K562 (cell line): ENCODE data around the gene MGP. TPM values are rescaled to one million over a fixed set of nuclear protein-coding genes. Genes with fewer than 3 reads are reported as not detected.

Experiments used
- ATAC-seq: fragments of 200-7000 bp; cut with Tn5 transposase; 3 replicates; pipeline ENCODE4 v1.9.1; 2020; ENCODE audit warnings: moderate library complexity
- BruUV-seq: library from RNA; stranded (reverse); fragments of 400-500 nt; replicated peaks from 2 replicates; lab custom pipeline; 2021; lab: Mats Ljungman, UMichigan
- CTCF ChIA-PET: fragments of 300-600 bp; formaldehyde crosslinking; extraction: SDS; loops from one replicate; lab custom pipeline; 2021; ENCODE audit warnings: low intra/inter-chr PET ratio; lab: Yijun Ruan, JAX
- POLR2A ChIA-PET: fragments of 300-600, 350-650 bp; sonication (Branson Sonifier 250); formaldehyde crosslinking; extraction: SDS; loops from one replicate; lab custom pipeline; 2021; ENCODE audit warnings: antibody characterized with exemption, inconsistent platforms; lab: Yijun Ruan, JAX
- DNase-seq, 4 experiments: peaks; one replicate each; pipeline versions ENCODE4 v3.0.0 to v3.0.0-alpha.2; 2011 to 2018; ENCODE audit warnings: low spot score in 3 of 4, mixed read lengths in 3 of 4; ENCODE audit errors: extremely low read depth in 1 of 4
- FAIRE-seq: peaks from 2 replicates; lab custom pipeline; 2011; peaks lifted over from hg19 to GRCh38; lab: Jason Lieb, UNC
- H2AFZ ChIP-seq: 2 replicates; pipeline ENCODE4 v1.6.0; 2011; ENCODE audit warnings: low read depth, low read length, control low read depth, inconsistent platforms
- H3K27ac ChIP-seq: fragments of 200-600 bp; 3 replicates; pipeline ENCODE4 v1.8.0; 2011; ENCODE audit warnings: low read depth, mild to moderate bottlenecking, control low read depth, inconsistent platforms, low read length, moderate library complexity, mixed read lengths; ENCODE audit errors: extremely low read depth
- H3K27me3 ChIP-seq, 2 experiments: fragments of 300-600 bp in 1 of 2; 2 replicates in 1 of 2; 3 replicates in 1 of 2; pipeline versions ENCODE4 v1.6.0 to v1.8.0; 2011; ENCODE audit warnings: inconsistent platforms in 2 of 2, low read length in 2 of 2, mild to moderate bottlenecking in 1 of 2, mixed read lengths in 1 of 2, moderate library complexity in 1 of 2; ENCODE audit not compliant: control insufficient read depth in 2 of 2, insufficient read depth in 2 of 2
- H3K36me3 ChIP-seq: fragments of 300-600 bp; 3 replicates; pipeline ENCODE4 v1.8.0; 2011; ENCODE audit warnings: mild to moderate bottlenecking, low read length, inconsistent platforms; ENCODE audit not compliant: control insufficient read depth, insufficient read depth
- H3K4me1 ChIP-seq, 2 experiments: fragments of 200-600 bp in 1 of 2; replicated peaks in 1 of 2; 2 replicates in 1 of 2; 3 replicates in 1 of 2; pipeline versions ENCODE4 v1.5.1 to v1.8.0; 2011; ENCODE audit warnings: inconsistent platforms in 2 of 2, low read length in 2 of 2, mild to moderate bottlenecking in 1 of 2, mixed read lengths in 1 of 2, moderate library complexity in 1 of 2; ENCODE audit not compliant: control insufficient read depth in 2 of 2, insufficient read depth in 2 of 2
- H3K4me2 ChIP-seq: 2 replicates; pipeline ENCODE4 v1.6.1; 2011; ENCODE audit warnings: low read length, control low read depth, inconsistent platforms, mixed read lengths; ENCODE audit not compliant: insufficient read depth
- H3K4me3 ChIP-seq: fragments of 200-600 bp; sonication (generic), shearing (Covaris generic); 2 replicates; pipeline ENCODE4 v1.5.1; 2016; ENCODE audit warnings: control low read depth, inconsistent platforms
- H3K79me2 ChIP-seq: fragments of 200-600 bp; 3 replicates; pipeline ENCODE4 v1.8.0; 2011; ENCODE audit warnings: low read length, inconsistent platforms; ENCODE audit not compliant: control insufficient read depth, insufficient read depth
- H3K9ac ChIP-seq, 2 experiments: 2 replicates each; pipeline versions ENCODE4 v1.6.0 to v1.6.1; 2011; ENCODE audit warnings: low read depth in 2 of 2, low read length in 2 of 2, control low read depth in 1 of 2, inconsistent platforms in 1 of 2, mild to moderate bottlenecking in 1 of 2, mixed read lengths in 1 of 2; ENCODE audit not compliant: insufficient read depth in 1 of 2
- H3K9me1 ChIP-seq: one replicate; pipeline ENCODE4 v1.6.0; 2011; ENCODE audit warnings: inconsistent platforms, mild to moderate bottlenecking, low read length, moderate library complexity; ENCODE audit not compliant: control insufficient read depth, insufficient read depth
- H3K9me3 ChIP-seq: replicated peaks from 2 replicates; pipeline ENCODE4 v1.5.1; 2011; ENCODE audit warnings: low read depth, low read length, inconsistent platforms; ENCODE audit not compliant: control insufficient read depth, insufficient read depth
- H4K20me1 ChIP-seq: replicated peaks from 2 replicates; pipeline ENCODE4 v1.6.1; 2011; ENCODE audit warnings: low read length, inconsistent platforms, mixed read lengths; ENCODE audit not compliant: control insufficient read depth, insufficient read depth
- ARID3B ChIP-seq: fragments of 250-450 bp; sonication (Bioruptor Pico); IDR thresholded peaks from 2 replicates; pipeline ENCODE4 v1.4.0; 2020; ENCODE audit warnings: borderline replicate concordance
- ERF ChIP-seq: fragments of 450-650 bp; formaldehyde crosslinking; IDR thresholded peaks from 2 replicates; pipeline ENCODE4 v1.4.0; 2020; ENCODE audit warnings: mild to moderate bottlenecking, mixed read lengths
- FOXJ3 ChIP-seq: sonication (generic); formaldehyde crosslinking; IDR thresholded peaks from 2 replicates; pipeline ENCODE4 v1.4.0; 2020; ENCODE audit warnings: mild to moderate bottlenecking, missing genetic modification reagents
- KLF1 ChIP-seq: fragments of 450-650 bp; IDR thresholded peaks from 2 replicates; pipeline ENCODE4 v1.6.1; 2016; ENCODE audit warnings: missing genetic modification characterization, missing compliant biosample characterization
- PPARD ChIP-seq: fragments of 250-450 bp; sonication (Bioruptor Pico); IDR thresholded peaks from 2 replicates; pipeline ENCODE4 v1.8.0; 2022; ENCODE audit warnings: inconsistent platforms, mild to moderate bottlenecking, moderate library complexity
- RFX5 ChIP-seq: IDR thresholded peaks from 2 replicates; pipeline ENCODE4 v1.6.1; 2011; ENCODE audit warnings: low read depth, mild to moderate bottlenecking, improper control_type of control experiment, low read length
- RNF2 ChIP-seq: sonication (generic); IDR thresholded peaks from 2 replicates; pipeline ENCODE4 v1.6.1; 2016
- STAT6 ChIP-seq: sonication (generic); formaldehyde crosslinking; IDR thresholded peaks from 2 replicates; pipeline ENCODE4 v1.8.1; 2023; ENCODE audit warnings: mild to moderate bottlenecking, missing genetic modification reagents
- TSC22D4 ChIP-seq: fragments of 450-650 bp; IDR thresholded peaks from 2 replicates; pipeline ENCODE4 v1.6.1; 2016; ENCODE audit warnings: missing genetic modification characterization, missing biosample characterization, control low read depth
- ZKSCAN1 ChIP-seq: fragments of 150-350 bp; IDR thresholded peaks from 2 replicates; pipeline ENCODE4 v1.6.1; 2016; ENCODE audit warnings: low read depth, low read length
- ZNF277 ChIP-seq: fragments of 250-450 bp; sonication (Bioruptor Pico); IDR thresholded peaks from 2 replicates; pipeline ENCODE4 v1.8.0; 2022; ENCODE audit warnings: inconsistent platforms, mild to moderate bottlenecking, moderate library complexity, borderline replicate concordance
- ZNF764 ChIP-seq: fragments of 250-450 bp; sonication (Bioruptor Pico); IDR thresholded peaks from 2 replicates; pipeline ENCODE4 v1.4.0; 2020; ENCODE audit warnings: low read depth, mild to moderate bottlenecking, moderate library complexity
- WGBS: fragments of 100-300 bp; shearing (Covaris generic); methylation state at CpG from one replicate; pipeline ENCODE4 v1.1.6; 2016; ENCODE audit warnings: low coverage, mixed read lengths; ENCODE audit not compliant: insufficient coverage; ENCODE audit errors: missing lambda C conversion rate; 5-methylcytosine and 5-hydroxymethylcytosine counted together
- in situ Hi-C: fragments of 300-500 bp; cut with MboI; formaldehyde crosslinking; loops from 4 replicates; pipeline ENCODE4 v1.15.0; 2018; ENCODE audit warnings: inconsistent platforms, mixed read lengths
- intact Hi-C: fragments of 100-400 bp; cut with micrococcal nuclease; formaldehyde crosslinking; loops from 2 replicates; pipeline ENCODE4 v1.14.2; 2022
- polyA plus RNA-seq, 8 experiments: library from polyadenylated mRNA; depleted of rRNA in 4 of 8; stranded (reverse) in 5 of 8; unstranded in 3 of 8; fragments of >200 nt; fragmentation: Nextera tagmentation in 2 of 8; fragmentation: Illumina TruSeq in 1 of 8; extraction: Ambion mirVana in 2 of 8; extraction: Trizol in 1 of 8; gene quantifications; 2 replicates each; pipeline versions ENCODE4 v1.2.1 to v1.2.3, GENCODE V29; 2011 to 2014; ENCODE audit warnings: inconsistent platforms in 1 of 8, missing spikeins in 1 of 8
- total RNA-seq, 7 experiments: library from RNA; depleted of rRNA in 6 of 7; stranded (reverse); fragments of >200 nt in 6 of 7; fragmentation: Illumina TruSeq in 2 of 7; extraction: Trizol in 2 of 7; gene quantifications; 2 replicates each; pipeline versions ENCODE4 v1.2.1 to v1.2.3, GENCODE V29; 2011 to 2021; ENCODE audit warnings: low replicate concordance in 1 of 7

Gene MGP
- total and polyA plus RNA-seq, 9 of the 15 experiments (the other 6 are each of a cell fraction or from before 2014, with no cell fraction given): 1.2 TPM; not detected in 8

- H3K27ac ChIP-seq: no peak overlapping the region
- DNase-seq (no peak), ATAC-seq (no peak), FAIRE-seq (no peak)
- in situ Hi-C loops: no loop called here
- H3K4me2 ChIP-seq: no peak overlapping the region
- no peaks in the 10 kb centered on the region for H3K79me2 ChIP-seq
- CTCF ChIA-PET: no interaction called here
- no peaks in the 10 kb centered on the region for H3K9me3 ChIP-seq
- BruUV-seq: no TSS peak
- no peak overlapping the region for H3K4me3 ChIP-seq
- no peak overlapping the region for H2AFZ ChIP-seq
- H4K20me1 ChIP-seq: no peaks in the 10 kb centered on the region
- peaks cover 0 to 3% of the 10 kb centered on the region in 2 experiments; a peak in 2 of 5 replicates for H3K27me3 ChIP-seq
- H3K4me1 ChIP-seq: no peaks in the 10 kb centered on the region
- H3K9me1 ChIP-seq: no peaks in the 10 kb centered on the region
- intact Hi-C loops: loop anchor here (5.0 kb wide), 1 partner anchor 43 kb away; no protein-coding TSS in a partner anchor
- 0% methylated on average over 1 of the region's 5 CpGs for WGBS
- H3K9ac ChIP-seq: no peak overlapping the region
- no peaks in the 10 kb centered on the region for H3K36me3 ChIP-seq
- POLR2A ChIA-PET: no interaction called here
- no peak for TF ChIP-seq STAT6
- no peak for TF ChIP-seq ZNF764
- TF ChIP-seq ERF (CRISPR knock-in tag): no peak
- no peak for TF ChIP-seq TSC22D4 (tag)
- no peak for TF ChIP-seq ZKSCAN1
- TF ChIP-seq FOXJ3: no peak
- TF ChIP-seq RNF2: no peak
- no peak for TF ChIP-seq PPARD (CRISPR knock-in tag)
- TF ChIP-seq RFX5: no peak
- TF ChIP-seq ARID3B (CRISPR knock-in tag): no peak
- no peak for TF ChIP-seq ZNF277 (CRISPR knock-in tag)
- TF ChIP-seq KLF1 (tag): no peak
These were observed 5.0 kb upstream of the MGP start for GRCh38 chr12:14890701-14891100.
